Measurements from ENCODE around the gene TAS2R8. TPM values are rescaled to one million over a fixed set of nuclear protein-coding genes. Genes with fewer than 3 reads are reported as not detected.
A peak's percentile ranks its signal among the peaks of the same experiment; 100 is the strongest.
"Not testable (repeated sequence)": the region's sequence is repeated elsewhere in the genome, so short reads cannot be mapped to it uniquely, and the experiment has no call there.

The TAS2R8 gene
- total RNA-seq: not detected

DNA sequence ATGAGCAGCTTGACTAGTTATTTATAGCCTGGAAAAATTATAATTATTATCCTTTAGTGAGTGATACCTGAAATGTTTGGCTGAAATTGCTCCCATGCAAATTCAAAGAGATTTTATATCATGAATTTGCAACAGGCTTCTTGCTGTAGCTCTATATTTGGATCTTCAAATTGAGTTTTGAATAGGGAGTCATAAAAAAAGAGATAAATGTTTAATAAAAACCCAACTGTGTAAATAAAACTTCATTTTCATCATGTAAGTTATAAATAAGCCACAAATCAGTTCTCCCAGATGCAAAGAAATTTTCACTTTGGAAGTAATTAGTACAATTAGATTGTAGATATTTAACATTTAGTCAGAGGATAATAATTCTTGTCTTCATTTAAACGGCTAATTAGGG lies at the start of gene TAS2R8:
TSS of gene TAS2R8 (minus strand) at position 101 of the 400 bp plus-strand sequence. CDS start 306 bp downstream, outside the sequence.
- no peak for ATAC-seq

DNA sequence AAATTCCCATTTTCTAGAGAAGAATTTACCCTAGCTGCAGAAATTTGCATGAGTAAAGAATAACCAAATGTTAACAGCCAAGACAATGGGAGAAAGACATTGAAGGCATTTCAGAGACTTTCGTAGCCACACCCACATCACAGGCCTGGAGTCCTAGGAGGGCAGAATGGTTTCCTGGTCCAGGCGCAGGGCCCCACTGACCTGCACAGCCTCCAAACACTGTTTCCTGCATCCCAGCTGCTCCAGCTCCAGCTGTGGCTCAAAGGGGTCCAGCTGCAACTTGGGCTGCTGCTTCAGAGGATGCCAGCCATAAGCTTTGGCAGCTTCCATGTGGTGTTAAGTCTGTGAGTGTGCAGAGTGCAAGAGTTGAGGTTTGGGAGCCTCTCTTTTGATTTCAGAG lies 48.7 kb upstream of the TAS2R8 start:
- no peak for ATAC-seq

DNA sequence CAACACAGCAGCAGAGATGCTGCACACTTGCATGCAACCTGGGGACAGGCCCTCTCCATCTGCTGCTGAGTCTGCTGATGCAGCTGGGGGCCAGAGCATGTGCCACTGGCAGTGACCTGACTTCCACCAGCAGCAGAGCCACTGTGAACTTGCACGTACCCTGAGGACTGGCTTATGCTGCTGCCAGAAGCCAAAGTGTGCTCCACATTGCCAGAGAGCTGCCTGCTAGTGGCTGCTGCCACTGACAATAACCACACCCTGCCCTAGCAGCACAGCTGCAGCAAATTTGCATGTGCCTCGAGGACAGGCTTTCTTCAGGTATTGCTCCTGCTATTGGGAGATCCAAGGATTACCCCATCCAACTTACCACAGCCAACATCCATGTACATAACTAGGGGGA lies 46.7 kb upstream of the TAS2R8 start:
- no peak for ATAC-seq

GRCh38 chr12:10851243-10851858 lies 44.3 kb upstream of the TAS2R8 start:
- no peak for ATAC-seq

GRCh38 chr12:10849425-10849878 lies 42.4 kb upstream of the TAS2R8 start, which contains the start of gene PRR4:
Gene PRR4 (minus strand): TSS chr12:10849475. CDS start chr12:10849437, 38 bp downstream.
- no peak for ATAC-seq

DNA sequence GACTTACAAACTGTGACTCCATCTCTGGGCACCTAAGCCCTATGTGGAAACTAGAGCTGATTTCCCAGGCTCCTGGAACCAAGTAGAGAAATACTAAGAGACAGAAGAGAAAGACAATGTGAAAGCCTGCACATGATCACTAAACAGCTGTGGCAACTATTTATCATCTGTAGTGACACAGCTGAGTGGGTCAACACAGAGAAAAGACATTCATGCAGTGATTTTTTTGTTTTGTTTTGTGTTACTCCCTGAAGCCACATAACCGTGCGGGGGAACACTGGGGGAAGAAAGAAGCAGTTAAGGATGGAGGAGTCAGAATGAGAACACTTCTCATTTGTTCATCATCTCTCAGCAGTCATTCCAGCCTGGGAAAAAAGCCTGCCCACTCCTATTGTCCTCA lies 40.7 kb upstream of the TAS2R8 start:
- ATAC-seq: no peak

DNA sequence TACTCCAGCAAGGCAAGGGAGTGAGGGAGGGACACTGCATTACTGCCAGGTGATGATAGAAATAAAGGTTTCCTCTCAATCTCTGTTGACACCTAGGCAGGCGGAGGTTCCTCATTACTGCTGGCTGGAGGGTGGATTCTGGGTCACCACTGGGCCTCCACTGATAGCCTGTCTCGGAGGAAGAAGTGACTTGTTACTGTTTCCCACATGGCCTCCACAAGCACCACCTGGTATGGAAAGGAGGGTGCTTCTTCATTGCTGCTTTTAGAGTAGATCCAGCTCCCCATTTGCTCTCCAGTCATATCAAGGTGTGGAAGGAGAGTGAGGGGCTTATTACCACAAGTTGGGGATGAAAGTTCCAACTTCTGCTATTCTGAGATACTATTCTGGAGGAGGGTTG lies 35.8 kb upstream of the TAS2R8 start:
- no peak for ATAC-seq

GRCh38 chr12:10838461-10838860 lies 31.4 kb upstream of the TAS2R8 start:
- ATAC-seq: no peak

GRCh38 chr12:10829994-10830393 lies 22.9 kb upstream of the TAS2R8 start:
- ATAC-seq: no peak

DNA sequence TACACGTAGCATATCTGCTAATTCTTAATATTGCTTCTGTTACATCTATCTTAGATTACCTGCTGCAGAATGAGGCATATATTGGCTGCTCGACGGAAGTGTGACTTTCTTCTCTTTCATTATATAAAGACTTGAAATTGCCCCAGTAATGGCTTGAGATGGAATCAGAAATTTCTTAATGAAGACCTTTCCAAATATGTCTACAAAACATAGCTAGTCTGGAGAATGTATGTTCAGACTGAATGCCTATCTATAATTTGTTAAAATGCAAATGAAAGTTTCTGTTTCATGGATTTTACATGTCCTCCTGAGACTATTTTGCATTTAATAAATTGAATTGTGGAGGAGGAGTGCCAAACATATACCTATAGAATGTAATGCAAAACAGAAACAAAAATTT lies 19.2 kb upstream of the TAS2R8 start, which contains the start of gene TAS2R10:
TSS of gene TAS2R10 (minus strand) at position 101 of the 400 bp plus-strand sequence. CDS start at position 12, 89 bp downstream.
- no peak for ATAC-seq

DNA sequence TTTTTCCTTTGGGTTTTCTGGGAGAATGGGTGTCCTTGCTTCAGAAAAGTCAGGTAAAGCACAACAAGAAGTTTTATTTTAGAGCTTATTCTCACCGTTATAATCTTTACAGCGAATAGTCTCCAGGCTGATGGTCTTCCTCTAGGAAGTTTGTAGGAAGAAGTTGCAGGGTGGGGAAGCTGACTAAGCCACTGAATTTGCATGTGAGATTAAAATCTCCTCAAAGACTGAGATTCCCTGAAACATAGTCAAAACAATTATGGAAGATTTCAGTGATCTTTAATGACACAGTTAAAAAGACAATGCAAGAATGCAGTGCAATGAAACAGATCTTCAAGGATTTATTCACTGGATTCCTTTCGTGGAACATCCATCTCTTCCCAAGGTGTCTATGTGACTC lies 17.9 kb upstream of the TAS2R8 start:
- no peak for ATAC-seq

GRCh38 chr12:10811883-10812536 lies 4.9 kb upstream of the TAS2R8 start:
- no peak for ATAC-seq

- ATAC-seq: no peak
Measured at GRCh38 chr12:10810068-10810467, 3.0 kb upstream of the TAS2R8 start, which contains the start of gene TAS2R9. Gene TAS2R9 (minus strand): TSS chr12:10810168. CDS start chr12:10810075, 93 bp downstream.

- no peak for ATAC-seq
Measured at GRCh38 chr12:10802587-10802986, 4.5 kb downstream of the TAS2R8 start, which contains the start of gene TAS2R7. Gene TAS2R7 (minus strand): TSS chr12:10802627. CDS start chr12:10802570, 57 bp downstream.

GRCh38 chr12:10801741-10802140 lies 5.3 kb downstream of the TAS2R8 start:
- no peak for ATAC-seq

GRCh38 chr12:10794222-10794621 lies 12.9 kb downstream of the TAS2R8 start:
- no peak for ATAC-seq

DNA sequence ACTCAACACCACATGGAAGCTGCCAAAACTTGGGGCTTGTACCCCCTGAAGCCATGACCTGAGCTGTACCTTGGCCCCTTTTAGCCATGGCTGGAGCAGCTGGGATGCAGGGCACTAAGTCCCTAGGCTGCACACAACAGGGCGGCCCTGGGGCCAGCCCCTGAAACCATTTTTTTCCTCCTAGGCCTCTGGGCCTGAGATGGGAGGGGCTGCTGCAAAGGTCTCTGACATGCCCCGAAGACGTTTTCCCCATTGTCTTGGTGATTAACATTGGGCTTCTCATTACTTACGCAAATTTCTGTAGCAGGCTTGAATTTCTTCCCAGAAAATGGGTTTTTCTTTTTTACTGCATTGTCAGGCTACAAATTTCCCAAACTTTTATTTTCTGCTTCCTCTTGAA lies 15.3 kb downstream of the TAS2R8 start:
- ATAC-seq: not testable (repeated sequence)

GRCh38 chr12:10783252-10783651 lies 23.8 kb downstream of the TAS2R8 start:
- ATAC-seq: no peak

- ATAC-seq: no peak
Measured at GRCh38 chr12:10779103-10779502, 28.0 kb downstream of the TAS2R8 start.

DNA sequence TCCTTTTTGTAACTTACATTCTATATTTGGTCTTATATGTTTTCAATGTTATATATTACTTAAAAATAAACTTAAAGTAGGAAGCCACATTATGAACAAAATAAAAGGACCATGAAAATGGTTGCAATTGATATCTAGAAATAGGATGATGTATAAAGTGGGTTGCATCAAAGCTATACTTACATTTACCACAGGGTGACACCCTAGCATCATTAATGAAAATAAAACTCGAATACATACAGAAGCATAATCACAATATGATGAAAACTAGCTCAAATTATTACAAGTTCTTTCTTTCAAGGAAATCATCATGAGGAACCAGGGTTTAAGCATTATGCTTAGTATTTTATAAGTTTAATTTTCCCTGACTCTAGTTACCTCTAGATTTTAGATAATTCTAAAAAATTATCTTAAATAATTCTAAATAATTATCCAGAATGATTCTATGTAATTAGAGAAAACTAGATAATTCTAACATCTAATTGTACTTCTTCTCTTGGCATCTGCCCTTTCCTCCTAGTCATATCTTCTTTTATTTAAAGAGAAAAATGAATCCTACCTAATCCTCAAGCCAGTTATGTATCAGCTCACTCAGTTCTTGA lies 35.9 kb downstream of the TAS2R8 start:
- peak; percentile 62 for ATAC-seq

DNA sequence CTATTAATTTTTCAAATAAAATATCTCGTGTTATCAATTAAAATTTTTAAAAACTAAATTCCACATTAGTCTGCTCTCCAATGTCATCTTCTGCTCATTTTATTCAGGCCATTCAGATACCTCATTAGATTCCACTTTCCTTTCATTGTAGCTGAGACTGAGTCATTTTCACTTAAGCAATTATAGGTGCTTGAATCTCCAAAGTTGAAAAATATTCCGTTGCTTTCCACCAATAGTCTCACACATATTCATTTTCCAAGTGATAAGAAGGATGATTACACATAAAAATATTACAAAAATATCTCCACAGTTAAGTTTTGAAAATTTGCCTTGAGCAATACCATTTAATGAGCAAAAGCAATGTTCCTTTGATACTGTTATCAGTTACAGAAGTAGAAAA lies 47.4 kb downstream of the TAS2R8 start:
- no peak for ATAC-seq

- ATAC-seq: no peak
Measured at GRCh38 chr12:10756194-10756593, 50.9 kb downstream of the TAS2R8 start.
